ENCODE results near the gene PAX8. TPM values are rescaled to one million over a fixed set of nuclear protein-coding genes. Genes with fewer than 3 reads are reported as not detected.

PAX8 gene
- total RNA-seq, 1 donor from 2014 or later = 19.6 TPM

DNA sequence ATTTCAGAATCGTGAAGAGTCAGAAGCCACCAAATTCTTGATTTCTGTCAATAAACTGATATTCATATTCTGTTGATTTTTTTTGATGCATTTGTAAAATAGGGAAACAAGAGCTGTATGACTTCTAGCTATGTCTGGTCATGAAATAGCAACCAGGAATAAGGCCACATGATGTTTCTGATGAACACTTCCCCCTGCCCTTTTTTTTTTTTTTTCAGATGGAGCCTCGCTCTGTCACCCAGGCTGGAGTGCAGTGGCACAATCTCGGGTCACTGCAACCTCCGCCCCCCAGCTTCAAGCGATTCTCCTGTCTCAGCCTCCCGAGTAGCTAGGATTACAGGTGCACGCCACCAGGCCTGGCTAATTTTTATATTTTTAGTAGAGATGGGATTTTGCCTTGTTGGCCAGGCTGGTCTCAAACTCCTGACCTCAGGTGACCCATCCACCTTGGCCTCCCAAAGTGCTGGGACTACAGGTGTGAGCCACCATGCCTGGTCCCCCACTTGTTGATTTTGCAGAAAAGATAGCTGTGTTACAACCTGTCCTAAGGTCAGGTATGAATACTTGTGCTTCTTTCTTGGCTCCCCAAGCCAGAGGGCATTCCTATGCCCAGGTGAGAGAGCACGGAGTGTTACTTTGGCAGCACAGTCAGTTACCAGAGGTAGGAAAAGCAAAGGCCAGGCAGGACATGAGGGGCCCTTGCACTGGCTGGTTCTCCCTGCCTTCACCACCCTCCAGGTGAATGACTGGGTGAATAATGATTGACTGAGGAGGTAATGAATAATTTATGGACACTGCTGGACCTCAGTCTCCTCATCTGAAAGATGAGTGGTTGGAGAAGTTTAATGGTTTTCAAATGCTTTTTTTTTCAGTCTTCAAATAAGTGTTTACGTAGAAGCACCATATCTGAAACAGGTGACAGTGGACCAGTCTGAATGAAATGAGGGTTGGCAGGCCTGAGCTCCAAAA is 39.6 kb downstream of the PAX8 start:
- no peak for DNase-seq (ENCODE audit: low read depth)

DNA sequence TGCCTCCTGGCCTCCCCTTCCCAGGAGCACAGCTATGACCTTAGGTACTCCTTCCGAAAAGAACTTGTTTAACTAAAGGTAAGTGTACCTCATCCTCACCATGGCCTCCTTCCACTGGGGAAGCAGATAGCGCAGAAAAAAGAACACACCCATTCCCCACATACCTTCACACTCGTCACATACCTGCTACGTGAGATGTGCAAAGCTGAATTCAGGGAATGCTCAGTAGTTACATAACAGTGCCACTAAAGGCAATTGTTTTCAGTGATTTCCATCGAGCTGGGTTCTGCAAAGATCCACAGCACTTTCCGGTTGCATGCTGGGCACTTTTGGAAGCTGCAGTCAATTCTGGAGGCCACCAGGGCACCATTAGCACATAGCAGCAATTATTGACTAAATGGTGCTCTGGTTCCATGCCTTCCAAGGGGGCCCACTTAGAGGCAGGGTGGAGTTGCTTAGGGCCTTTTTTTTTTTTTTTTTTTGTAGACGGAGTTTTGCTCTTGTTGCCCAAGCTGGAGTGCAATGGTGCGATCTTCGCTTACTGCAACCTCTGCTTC is 41.0 kb downstream of the PAX8 start:
- no peak for DNase-seq (ENCODE audit: low read depth)

DNA sequence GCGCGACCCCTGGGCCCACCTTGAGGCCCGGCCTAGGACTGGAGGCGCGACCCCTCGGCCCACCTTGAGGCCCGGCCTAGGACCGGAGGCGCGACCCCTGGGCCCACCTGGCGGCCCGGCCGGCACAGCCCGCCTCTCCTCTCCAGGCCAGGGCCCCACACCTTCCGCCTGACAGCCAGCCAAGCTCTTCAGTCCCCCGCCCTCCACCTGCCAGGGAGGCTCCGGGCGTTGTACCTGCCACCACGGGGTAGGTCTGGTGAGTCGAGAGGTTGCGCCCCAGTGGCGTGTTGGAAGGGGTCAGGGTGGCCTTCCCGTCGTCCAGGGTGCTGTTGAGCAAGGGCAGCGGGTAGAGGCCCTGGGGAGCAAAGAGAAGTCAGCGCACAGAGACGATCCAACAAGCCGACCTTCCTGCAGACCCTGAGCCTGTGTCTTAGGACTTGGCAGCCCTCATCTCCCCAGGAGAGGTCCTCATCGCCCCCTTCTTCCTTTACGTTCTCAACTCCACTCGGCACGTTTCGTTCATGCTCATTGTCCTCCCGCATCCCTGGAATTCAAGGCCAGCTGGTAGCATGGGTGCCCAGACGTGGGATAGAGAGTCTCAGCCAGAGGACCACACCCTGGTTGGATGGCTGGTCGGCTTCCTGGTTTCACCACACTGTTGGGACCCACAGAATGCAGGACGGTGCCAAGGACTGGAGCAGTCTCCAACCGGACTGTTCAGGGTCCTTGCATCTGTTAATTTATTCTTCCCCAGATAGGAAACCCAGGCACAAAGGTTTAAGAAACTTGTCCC is 42.2 kb downstream of the PAX8 start:
- DNase-seq (ENCODE audit: low read depth) = peak; percentile 89

DNA sequence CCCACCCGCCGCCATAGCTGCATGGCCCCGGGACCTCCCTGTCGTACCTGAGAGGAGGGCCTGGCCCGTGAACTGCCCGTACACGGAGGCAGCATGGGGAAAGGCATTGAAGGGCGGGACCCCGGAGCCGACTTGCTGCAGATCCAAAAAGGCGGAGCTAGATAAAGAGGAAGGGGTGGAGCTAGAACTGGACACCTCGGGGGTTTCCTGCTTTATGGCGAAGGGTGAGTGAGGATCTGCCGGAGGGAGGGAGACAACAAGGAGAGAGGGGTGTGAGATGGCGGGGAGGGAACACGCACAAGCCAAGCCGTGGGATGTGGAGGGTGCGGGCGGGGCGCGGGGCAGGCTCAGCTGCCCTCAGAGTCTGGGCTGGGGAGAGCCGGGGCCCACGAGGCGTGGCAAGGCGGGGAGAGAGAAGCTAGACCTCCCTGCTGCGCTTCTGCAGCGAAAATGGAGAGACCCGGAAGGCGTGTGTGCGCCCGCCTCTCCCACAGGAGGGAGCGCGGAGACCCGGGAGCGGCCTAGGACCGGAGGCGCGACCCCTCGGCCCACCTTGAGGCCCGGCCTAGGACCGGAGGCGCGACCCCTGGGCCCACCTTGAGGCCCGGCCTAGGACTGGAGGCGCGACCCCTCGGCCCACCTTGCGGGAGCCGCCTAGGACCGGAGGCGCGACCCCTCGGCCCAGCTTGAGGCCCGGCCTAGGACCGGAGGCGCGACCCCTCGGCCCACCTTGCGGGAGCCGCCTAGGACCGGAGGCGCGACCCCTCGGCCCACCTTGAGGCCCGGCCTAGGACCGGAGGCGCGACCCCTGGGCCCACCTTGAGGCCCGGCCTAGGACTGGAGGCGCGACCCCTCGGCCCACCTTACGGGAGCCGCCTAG is 43.1 kb downstream of the PAX8 start:
- peak; percentile 87 for DNase-seq (ENCODE audit: low read depth)

DNA sequence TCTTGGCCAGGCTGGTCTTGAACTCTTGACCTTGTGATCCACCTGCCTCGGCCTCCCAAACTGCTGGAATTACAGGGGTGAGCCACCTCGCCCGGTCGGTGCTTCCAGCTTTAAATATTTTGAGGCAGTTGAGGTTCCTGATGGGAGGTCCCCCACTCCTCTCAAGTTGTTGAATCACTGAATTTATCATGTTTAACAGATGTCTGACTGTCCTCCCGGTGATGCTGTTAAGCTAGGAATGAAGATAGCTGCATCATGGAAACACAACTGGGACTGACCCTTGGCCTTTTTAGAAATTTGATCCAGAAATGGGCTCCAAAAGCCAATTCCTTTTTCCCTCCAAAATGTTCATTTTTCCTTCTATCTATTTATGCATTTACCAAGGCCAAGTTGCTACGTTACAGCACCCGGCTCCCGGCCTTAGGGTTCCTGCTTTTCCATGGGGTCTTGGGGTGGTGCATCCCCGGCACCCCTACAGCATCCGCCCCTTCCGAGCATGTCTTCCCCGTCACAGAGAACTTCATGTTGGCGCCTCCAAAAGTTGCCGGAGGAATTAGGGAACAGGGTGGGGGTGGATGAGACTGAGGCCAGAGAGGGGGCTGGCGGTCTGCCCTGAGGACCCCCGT is 43.9 kb downstream of the PAX8 start:
- DNase-seq (ENCODE audit: low read depth) = no peak

DNA sequence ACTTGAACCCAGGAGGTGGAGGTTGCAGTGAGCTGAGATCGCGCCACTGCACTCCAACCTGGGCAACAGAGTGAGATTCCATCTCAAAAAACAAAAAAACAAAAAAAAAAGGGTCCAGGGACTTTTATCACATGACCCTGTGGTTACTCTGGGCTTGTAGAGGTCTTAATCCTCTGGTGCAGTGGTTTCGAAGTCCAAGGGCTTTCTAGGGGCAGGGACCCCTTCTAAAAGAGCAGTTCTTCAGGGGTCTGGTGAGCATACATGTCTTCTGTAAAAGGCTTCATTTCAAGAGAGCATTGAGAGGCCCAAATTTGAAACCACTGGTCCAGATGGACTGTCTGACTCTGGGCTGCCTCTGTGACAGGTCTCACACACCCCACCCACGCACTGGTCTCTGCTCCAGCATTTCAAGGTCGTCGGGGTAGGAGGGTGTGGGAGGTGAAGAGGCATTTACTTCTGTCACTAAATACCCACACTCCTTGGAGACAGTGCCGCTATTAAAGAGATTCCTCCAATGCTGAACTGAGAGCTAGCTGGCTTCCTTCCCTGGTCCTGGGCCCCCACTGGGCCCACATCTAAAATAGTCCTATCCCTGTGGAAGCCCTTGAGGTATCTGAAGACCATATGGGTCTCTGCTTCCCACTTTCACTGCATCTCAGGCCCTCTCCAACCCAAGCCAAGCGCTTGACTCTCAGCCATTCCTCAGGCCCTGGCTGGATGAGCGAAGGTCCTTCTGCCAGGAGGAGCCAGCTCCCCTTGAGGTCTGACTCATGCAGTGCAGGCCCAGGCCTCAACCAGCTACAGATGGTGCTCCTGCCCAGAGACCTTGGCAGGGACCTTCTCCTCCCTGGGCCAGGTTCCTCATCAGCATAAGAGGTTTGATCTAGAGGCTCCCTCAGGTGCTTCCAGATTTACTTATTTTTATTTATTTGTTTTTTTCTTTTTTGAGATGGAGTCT is 44.8 kb downstream of the PAX8 start:
- peak; percentile 64 for DNase-seq (ENCODE audit: low read depth)

DNA sequence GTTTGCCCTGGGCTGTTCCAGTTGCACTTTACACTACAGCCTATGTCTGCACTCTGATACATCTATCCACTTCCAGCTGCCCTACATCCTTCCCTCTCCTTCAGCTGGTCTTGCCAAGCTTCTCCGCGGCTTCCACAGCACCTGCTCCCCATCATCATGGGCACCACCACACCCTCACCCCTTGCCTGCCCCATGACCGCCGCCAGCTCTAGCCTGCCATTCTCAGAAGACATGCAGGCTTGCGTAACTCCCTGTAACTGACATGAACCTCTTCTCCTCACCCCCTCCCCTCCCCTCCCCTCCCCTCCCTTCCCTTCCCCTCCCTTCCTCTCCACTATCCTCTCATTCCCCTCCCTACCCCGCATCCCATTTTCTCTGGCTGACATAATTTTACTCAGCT is 46.0 kb downstream of the PAX8 start:
- DNase-seq (ENCODE audit: low read depth) = peak; percentile 96

DNA sequence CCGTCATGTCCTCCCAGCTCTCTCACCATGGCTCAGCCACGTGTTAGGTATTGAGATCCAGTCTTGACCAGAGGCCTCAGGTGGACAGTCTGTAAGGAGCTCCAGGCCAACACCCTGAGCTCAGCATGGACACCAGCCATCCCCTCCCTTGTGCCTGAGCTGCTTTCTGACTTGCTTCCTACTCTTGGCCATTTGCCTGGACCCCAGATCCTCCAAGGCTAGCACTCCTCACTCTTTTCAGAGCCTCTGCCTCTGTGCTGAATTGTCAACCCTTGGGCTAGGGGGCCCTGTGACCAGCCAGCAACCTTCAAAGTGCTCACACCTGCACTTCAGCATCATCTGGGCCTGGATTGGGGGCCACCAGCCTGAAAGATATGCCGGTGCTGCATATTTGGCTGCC is 46.6 kb downstream of the PAX8 start:
- no peak for DNase-seq (ENCODE audit: low read depth)

DNA sequence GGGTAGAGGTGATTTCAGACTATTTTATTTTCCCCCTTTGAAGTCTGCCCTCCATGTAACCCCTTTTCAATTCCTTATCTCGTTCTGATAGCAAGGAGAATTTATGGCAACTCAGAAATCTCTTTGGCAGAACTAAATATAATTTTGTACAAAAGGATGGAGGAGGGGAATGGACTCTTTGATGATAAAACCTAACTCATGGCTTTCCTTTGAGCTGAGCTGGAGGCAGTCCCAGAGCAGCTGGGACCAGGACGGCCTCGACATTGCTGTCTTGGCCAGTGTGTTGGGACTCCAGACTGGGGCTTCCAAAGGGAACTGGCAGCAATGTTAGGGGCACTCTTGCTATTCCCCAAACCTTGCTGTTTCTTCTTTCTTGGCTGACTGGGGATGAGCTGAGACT is 47.7 kb downstream of the PAX8 start:
- no peak for DNase-seq (ENCODE audit: low read depth)

DNA sequence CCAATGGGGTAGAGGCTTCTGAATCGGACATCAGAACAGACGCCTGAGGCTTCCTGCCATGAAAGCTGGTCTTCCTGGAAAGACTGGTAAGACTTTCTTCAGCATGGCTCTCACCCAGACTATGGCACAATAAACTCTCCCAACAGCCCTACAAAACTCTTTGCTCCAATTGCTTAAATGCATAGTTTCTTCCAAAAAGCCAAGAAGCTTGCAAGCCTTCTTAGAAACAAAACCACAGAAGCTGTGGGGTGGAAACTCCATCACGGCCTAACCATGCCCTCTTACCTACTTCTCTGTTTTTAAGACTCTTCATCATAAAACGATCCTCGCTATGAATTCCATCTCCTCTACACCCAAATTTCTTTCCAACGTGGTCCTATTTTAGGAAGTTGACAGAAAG is 48.2 kb downstream of the PAX8 start:
- DNase-seq (ENCODE audit: low read depth) = no peak

DNA sequence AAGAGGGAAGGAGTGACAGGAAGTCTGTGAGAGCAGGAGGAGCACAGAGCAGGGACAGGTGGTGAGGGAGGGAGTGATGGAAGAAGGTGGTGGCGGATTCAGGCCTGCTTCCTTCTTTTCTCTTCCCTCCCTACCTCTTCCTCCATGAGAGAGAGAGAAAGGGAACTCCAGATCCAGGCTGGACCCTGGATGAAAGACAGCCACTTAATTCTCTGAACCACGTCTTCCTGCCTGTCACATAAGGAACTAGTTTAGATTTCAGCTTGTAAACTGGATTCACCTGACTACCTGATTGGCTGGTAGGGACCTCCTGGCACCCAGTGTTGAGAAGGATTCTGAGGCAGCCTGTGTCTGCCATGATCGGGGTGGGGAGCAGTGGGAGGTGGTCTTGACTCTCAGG is 48.9 kb downstream of the PAX8 start:
- no peak for DNase-seq (ENCODE audit: low read depth)

DNA sequence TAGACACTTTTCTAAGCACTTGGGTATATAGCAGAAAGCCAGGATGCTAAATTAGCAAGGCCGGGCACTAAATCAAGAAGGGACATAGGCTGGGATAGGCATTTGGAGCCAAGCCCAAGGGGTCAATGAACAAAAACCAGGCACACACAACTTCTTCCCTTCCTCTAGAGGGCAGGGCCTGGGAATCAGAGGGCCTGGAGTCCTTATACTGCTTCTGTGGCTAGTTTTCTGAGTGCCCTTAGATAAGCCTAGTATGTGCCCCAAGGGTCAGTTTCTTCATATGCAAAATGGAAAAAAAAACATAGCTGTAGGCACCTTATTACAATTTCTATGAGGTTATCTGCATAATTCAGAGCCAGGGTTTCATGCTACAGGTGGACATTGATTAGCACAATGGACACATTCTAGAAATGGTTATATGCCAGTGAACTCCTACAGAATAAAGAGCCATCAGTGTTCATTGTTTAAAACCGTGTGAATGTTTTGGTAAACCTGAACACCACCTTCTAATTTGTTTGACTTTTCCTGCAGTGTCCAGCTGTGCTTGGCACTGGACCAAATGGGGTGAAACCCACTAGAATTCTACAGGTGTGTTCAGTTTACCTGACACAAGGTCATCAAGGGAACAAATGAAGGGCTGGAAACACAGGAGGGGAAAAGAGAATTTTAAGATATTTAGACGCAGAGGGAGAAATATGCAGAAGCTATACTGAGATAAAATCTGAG is 49.6 kb downstream of the PAX8 start:
- DNase-seq (ENCODE audit: low read depth) = no peak

DNA sequence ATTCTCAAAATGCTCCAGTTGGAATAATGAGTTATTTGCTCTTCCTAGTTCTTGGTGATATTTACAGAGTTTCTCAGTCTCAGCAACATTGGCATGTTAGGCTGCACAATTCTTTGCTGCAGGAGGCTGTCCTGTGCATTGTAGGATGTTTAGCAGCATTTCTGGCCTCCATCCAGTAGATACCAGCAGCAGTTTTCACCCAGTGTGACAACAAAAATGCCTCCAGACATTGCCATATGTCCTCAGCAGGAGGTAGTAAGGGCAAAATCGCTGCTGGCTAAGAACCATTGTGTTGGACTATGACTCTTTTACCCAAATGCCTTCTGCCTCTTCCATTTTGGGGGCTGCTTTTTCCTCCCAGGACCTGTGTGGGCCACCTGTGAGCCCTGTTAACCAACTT is 50.4 kb downstream of the PAX8 start:
- no peak for DNase-seq (ENCODE audit: low read depth)

DNA sequence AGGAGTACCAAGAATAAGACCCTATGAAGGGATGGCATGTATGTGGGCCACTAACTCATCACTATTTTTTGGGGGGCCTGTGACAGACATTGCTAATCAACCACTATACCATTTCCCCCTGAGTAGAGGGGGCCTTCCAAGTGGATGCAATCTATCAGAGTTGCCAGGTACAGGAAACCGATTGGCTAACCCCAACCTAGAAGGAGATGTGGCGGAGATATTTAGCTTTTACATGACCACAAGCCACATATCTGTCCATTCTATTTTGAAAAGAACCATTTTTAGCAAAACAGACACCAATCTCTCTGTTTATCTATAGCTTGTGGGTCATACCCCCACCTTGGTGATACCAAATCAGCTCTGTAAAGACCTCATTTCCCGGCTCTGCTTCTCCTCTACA is 51.0 kb downstream of the PAX8 start:
- DNase-seq (ENCODE audit: low read depth) = no peak

DNA sequence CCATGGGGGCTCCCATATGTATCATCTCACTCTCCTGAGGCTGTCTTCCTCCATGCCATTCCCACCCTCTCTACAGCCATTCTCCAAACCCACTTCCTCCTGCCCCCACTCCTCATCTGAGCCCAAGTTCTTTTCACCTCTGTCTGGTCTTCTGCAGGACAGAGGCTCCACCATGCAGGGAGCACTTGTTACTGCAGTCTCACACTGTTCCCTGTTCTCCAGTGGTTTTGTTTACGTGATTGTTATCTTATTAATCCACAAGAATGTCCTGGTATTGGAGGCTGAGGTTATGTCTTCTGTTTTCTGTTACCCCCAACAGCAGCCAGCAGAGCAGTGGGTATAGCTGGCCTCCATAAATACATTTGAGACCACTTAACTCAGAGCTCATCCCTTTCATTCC is 51.4 kb downstream of the PAX8 start:
- DNase-seq (ENCODE audit: low read depth) = no peak

DNA sequence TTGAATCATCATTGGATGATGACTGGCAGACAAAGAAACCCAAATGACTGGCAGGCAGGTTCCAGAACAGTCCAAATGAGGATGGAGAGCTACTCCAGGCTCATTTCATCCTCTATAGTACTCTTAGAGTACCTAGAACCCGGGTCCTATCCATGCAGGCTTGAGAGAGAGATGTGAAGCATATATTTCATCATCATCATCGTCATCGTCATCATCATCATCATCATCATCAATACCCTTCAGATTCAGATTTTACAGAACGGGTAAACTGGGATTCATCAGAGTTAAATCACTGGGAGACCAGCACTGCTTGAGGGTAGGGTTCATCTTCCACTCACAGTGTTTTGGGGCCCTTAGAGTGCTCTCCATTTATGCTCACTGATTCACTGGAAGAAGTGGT is 52.3 kb downstream of the PAX8 start:
- no peak for DNase-seq (ENCODE audit: low read depth)

DNA sequence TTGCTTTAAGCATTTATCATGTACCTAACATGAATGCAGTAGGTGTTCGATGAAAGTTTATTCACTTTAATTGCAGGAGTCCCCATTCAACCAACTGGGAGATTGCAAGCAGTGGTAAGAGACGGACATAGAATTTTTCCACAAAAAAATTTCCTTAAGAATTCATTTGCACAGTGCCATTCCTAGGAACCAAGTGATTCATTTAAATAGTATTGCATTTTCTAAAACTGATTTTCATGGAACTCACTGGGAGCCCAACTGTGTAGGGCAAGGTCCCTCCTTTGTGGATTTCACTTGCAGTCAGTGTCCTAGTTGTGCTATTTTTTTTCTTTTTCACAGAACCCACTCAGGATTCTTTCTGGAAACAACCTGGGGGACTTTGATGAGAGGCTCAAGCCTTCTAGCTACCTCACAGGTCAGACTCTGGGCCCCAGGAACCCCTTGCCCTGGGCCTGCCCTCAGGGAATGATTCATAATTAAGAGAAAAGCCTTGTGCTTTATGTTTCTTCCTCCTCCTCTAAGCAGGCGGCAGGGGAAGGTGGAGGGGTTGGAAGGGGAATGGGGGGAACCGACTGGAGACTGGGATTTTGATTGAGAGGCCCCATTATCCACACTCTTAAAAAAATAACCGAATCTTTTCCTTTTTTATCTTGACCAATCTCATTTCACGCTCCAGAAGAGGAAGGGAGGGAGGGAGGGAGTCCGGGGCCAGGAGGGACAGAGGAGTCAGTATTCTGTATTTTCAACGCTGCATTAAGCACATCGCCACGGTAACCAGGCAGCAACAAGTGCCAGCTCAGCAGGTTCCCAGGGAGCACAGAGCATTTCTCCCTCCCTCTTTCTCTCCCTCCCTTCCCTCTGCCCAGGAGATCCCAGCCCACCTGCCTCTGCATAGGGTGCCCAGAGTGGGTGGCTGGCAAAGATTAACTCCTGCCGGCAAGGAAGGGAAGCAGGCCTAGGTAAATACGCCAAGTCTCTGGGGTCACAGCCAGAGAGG is 53.2 kb downstream of the PAX8 start:
- DNase-seq (ENCODE audit: low read depth) = peak; percentile 29
